ENCODE measurements around the gene ZNF100. TPM values are rescaled to one million over a fixed set of nuclear protein-coding genes. Genes with fewer than 3 reads are reported as not detected.

Gene ZNF100
- total and polyA plus RNA-seq, 9 of the 15 experiments (the other 6 are each of a cell fraction or from before 2014, with no cell fraction given): 4.5 to 27.2 (median 19.6) TPM

DNA sequence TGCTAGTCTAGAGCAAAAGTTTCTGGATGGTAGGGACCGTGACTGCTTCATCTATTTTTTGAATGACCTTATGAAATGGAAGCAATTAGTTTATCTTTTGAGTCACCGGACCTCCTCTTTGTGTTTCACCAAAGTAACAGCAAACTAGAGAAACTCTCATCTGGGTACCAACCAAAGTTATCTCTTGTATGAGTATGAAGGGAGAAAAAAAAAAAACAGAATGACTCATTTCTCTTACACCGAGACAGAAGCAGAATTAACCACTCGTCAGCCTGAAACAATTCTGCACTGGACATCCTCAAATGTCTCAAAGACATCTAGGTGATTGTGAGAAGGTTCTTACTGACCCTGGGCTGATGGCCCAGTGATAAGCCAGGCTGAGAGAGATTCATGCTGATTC is 18.3 kb downstream of the ZNF100 start:
- BruUV-seq (replicated peaks): no TSS peak
- H3K4me3 ChIP-seq: no peak overlapping the region
- H3K9me1 ChIP-seq (ENCODE audit: control insufficient read depth, insufficient read depth, low read length): no peaks in the 10 kb centered on the region
- peaks cover 2% of the 10 kb centered on the region; the same call in 1 of the 2 replicates for H3K9me3 ChIP-seq (replicated peaks; ENCODE audit: control insufficient read depth, insufficient read depth, low read depth, low read length)
- in situ Hi-C loops (cut with MboI): no loop called here
- H3K36me3 ChIP-seq (ENCODE audit: control insufficient read depth, insufficient read depth, low read length): peaks cover 58% of the 10 kb centered on the region
- no peak for FAIRE-seq
- POLR2A ChIA-PET: interaction anchor here (1.0 to 1.2 kb wide), 3 partner anchors 13 to 18 kb away, joined by 3 to 5 read pairs (median 3); partner anchors contain the start of gene ZNF100
- no peak overlapping the region for H3K27ac ChIP-seq (ENCODE audit: extremely low read depth, low read depth, low read length)
- no peaks in the 10 kb centered on the region for H3K27me3 ChIP-seq (ENCODE audit: control insufficient read depth in 2 of 2, insufficient read depth in 2 of 2, low read length in 2 of 2)
- H4K20me1 ChIP-seq (replicated peaks; ENCODE audit: control insufficient read depth, insufficient read depth, low read length): no peaks in the 10 kb centered on the region
- no peak for TF ChIP-seq BACH1 (tag; IDR thresholded peaks at IDR 0.05)
- no peak for TF ChIP-seq BCOR (IDR thresholded peaks at IDR 0.05)
- no peak for TF ChIP-seq ZNF785 (CRISPR knock-in tag; IDR thresholded peaks at IDR 0.05)
- no peak for TF ChIP-seq SMAD1 (IDR thresholded peaks at IDR 0.05; ENCODE audit: low read depth, low read length, partially characterized antibody)
- TF ChIP-seq, protein P1, sequence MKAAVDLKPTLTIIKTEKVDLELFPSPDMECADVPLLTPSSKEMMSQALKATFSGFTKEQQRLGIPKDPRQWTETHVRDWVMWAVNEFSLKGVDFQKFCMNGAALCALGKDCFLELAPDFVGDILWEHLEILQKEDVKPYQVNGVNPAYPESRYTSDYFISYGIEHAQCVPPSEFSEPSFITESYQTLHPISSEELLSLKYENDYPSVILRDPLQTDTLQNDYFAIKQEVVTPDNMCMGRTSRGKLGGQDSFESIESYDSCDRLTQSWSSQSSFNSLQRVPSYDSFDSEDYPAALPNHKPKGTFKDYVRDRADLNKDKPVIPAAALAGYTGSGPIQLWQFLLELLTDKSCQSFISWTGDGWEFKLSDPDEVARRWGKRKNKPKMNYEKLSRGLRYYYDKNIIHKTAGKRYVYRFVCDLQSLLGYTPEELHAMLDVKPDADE (conservative IDR thresholded peaks at IDR 0.05; ENCODE audit: control insufficient read depth, low read depth, low read length): no peak
- TF ChIP-seq, protein P2, sequence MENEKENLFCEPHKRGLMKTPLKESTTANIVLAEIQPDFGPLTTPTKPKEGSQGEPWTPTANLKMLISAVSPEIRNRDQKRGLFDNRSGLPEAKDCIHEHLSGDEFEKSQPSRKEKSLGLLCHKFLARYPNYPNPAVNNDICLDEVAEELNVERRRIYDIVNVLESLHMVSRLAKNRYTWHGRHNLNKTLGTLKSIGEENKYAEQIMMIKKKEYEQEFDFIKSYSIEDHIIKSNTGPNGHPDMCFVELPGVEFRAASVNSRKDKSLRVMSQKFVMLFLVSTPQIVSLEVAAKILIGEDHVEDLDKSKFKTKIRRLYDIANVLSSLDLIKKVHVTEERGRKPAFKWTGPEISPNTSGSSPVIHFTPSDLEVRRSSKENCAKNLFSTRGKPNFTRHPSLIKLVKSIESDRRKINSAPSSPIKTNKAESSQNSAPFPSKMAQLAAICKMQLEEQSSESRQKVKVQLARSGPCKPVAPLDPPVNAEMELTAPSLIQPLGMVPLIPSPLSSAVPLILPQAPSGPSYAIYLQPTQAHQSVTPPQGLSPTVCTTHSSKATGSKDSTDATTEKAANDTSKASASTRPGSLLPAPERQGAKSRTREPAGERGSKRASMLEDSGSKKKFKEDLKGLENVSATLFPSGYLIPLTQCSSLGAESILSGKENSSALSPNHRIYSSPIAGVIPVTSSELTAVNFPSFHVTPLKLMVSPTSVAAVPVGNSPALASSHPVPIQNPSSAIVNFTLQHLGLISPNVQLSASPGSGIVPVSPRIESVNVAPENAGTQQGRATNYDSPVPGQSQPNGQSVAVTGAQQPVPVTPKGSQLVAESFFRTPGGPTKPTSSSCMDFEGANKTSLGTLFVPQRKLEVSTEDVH (IDR thresholded peaks at IDR 0.05; ENCODE audit: low read depth, partially characterized antibody): no peak
- no peak for TF ChIP-seq ZNF431 (CRISPR knock-in tag; IDR thresholded peaks at IDR 0.05)
- TF ChIP-seq MTA1 (IDR thresholded peaks at IDR 0.05; ENCODE audit: borderline replicate concordance): no peak
- intact Hi-C loops (cut with micrococcal nuclease): no loop called here
- H3K79me2 ChIP-seq (ENCODE audit: control insufficient read depth, insufficient read depth, low read length): peaks cover 59% of the 10 kb centered on the region
- CTCF ChIA-PET (ENCODE audit: low intra/inter-chr PET ratio): no interaction called here
- no peaks in the 10 kb centered on the region for H3K4me1 ChIP-seq (replicated peaks in 1 of 2; ENCODE audit: control insufficient read depth in 2 of 2, insufficient read depth in 2 of 2, low read length in 2 of 2)
- DNase-seq (ENCODE audit: extremely low read depth in 1 of 4, low spot score in 3 of 4): no peak
- 67% methylated on average over 4 of the region's 4 CpGs for WGBS (ENCODE audit: insufficient coverage, low coverage, missing lambda C conversion rate)
- no peak overlapping the region for H2AFZ ChIP-seq (ENCODE audit: low read depth, low read length)
- no peak for ATAC-seq
- H3K9ac ChIP-seq (ENCODE audit: insufficient read depth in 1 of 2, low read depth in 2 of 2, low read length in 2 of 2): no peak overlapping the region
- H3K4me2 ChIP-seq (ENCODE audit: insufficient read depth, low read length): no peak overlapping the region

Data from K562 (cell line).